ENCODE results near the gene CPED1. TPM values are rescaled to one million over a fixed set of nuclear protein-coding genes. Genes with fewer than 3 reads are reported as not detected.

CPED1 gene
- total RNA-seq, 1 experiment from 2014 or later, result 0.44 TPM

- no peak for ATAC-seq
- ChIA-PET CTCF (no interaction called here), POLR2A (no interaction called here)
- no peaks in the 10 kb centered on the region for H3K9me3 Mint-ChIP-seq
- TF ChIP-seq NFATC4 (CRISPR knock-in tag; IDR thresholded peaks at IDR 0.05) (no peak), PRDM15 (CRISPR knock-in tag; IDR thresholded peaks at IDR 0.05) (no peak), MYBL2 (CRISPR knock-in tag; IDR thresholded peaks at IDR 0.05) (no peak), CREB1 (CRISPR knock-in tag; IDR thresholded peaks at IDR 0.05) (no peak), E2F5 (CRISPR knock-in tag; IDR thresholded peaks at IDR 0.05) (no peak), ARID4B (CRISPR knock-in tag; IDR thresholded peaks at IDR 0.05; ENCODE audit: borderline replicate concordance) (no peak), PRRX2 (CRISPR knock-in tag; IDR thresholded peaks at IDR 0.05) (no peak), FOXP4 (CRISPR knock-in tag; IDR thresholded peaks at IDR 0.05) (no peak), ESRRA (CRISPR knock-in tag; IDR thresholded peaks at IDR 0.05; ENCODE audit: borderline replicate concordance) (no peak), PREB (CRISPR knock-in tag; IDR thresholded peaks at IDR 0.05; ENCODE audit: borderline replicate concordance) (no peak), SOX15 (CRISPR knock-in tag; IDR thresholded peaks at IDR 0.05) (no peak), ZBTB21 (CRISPR knock-in tag; IDR thresholded peaks at IDR 0.05; ENCODE audit: borderline replicate concordance) (no peak), EMX1 (CRISPR knock-in tag; IDR thresholded peaks at IDR 0.05) (no peak)
- TF ChIP-seq, protein P1, sequence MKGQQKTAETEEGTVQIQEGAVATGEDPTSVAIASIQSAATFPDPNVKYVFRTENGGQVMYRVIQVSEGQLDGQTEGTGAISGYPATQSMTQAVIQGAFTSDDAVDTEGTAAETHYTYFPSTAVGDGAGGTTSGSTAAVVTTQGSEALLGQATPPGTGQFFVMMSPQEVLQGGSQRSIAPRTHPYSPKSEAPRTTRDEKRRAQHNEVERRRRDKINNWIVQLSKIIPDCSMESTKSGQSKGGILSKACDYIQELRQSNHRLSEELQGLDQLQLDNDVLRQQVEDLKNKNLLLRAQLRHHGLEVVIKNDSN (CRISPR knock-in tag; IDR thresholded peaks at IDR 0.05), result no peak
- TF ChIP-seq, protein P2, sequence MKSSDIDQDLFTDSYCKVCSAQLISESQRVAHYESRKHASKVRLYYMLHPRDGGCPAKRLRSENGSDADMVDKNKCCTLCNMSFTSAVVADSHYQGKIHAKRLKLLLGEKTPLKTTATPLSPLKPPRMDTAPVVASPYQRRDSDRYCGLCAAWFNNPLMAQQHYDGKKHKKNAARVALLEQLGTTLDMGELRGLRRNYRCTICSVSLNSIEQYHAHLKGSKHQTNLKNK (CRISPR knock-in tag; IDR thresholded peaks at IDR 0.05), result no peak
- TF ChIP-seq, protein P3, sequence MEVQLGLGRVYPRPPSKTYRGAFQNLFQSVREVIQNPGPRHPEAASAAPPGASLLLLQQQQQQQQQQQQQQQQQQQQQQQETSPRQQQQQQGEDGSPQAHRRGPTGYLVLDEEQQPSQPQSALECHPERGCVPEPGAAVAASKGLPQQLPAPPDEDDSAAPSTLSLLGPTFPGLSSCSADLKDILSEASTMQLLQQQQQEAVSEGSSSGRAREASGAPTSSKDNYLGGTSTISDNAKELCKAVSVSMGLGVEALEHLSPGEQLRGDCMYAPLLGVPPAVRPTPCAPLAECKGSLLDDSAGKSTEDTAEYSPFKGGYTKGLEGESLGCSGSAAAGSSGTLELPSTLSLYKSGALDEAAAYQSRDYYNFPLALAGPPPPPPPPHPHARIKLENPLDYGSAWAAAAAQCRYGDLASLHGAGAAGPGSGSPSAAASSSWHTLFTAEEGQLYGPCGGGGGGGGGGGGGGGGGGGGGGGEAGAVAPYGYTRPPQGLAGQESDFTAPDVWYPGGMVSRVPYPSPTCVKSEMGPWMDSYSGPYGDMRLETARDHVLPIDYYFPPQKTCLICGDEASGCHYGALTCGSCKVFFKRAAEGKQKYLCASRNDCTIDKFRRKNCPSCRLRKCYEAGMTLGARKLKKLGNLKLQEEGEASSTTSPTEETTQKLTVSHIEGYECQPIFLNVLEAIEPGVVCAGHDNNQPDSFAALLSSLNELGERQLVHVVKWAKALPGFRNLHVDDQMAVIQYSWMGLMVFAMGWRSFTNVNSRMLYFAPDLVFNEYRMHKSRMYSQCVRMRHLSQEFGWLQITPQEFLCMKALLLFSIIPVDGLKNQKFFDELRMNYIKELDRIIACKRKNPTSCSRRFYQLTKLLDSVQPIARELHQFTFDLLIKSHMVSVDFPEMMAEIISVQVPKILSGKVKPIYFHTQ (CRISPR knock-in tag; IDR thresholded peaks at IDR 0.05), result no peak
- TF ChIP-seq, protein P4, sequence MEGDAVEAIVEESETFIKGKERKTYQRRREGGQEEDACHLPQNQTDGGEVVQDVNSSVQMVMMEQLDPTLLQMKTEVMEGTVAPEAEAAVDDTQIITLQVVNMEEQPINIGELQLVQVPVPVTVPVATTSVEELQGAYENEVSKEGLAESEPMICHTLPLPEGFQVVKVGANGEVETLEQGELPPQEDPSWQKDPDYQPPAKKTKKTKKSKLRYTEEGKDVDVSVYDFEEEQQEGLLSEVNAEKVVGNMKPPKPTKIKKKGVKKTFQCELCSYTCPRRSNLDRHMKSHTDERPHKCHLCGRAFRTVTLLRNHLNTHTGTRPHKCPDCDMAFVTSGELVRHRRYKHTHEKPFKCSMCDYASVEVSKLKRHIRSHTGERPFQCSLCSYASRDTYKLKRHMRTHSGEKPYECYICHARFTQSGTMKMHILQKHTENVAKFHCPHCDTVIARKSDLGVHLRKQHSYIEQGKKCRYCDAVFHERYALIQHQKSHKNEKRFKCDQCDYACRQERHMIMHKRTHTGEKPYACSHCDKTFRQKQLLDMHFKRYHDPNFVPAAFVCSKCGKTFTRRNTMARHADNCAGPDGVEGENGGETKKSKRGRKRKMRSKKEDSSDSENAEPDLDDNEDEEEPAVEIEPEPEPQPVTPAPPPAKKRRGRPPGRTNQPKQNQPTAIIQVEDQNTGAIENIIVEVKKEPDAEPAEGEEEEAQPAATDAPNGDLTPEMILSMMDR (IDR thresholded peaks at IDR 0.05), result no peak
- no peaks in the 10 kb centered on the region for H3K27me3 Mint-ChIP-seq (ENCODE audit: low read depth)
- H3K36me3 Mint-ChIP-seq, result no peaks in the 10 kb centered on the region
- H3K27ac Mint-ChIP-seq, result no peak overlapping the region
- no peak overlapping the region for H3K4me3 Mint-ChIP-seq
- no peaks in the 10 kb centered on the region for H3K4me1 Mint-ChIP-seq
- DNase-seq (ENCODE audit: low spot score), result no peak
Observed at GRCh38 chr7:121088870-121089269, 100.4 kb downstream of the CPED1 start.

All from WTC11 (cell line).